ENCODE results near the gene GPALPP1. TPM values are rescaled to one million over a fixed set of nuclear protein-coding genes. Genes with fewer than 3 reads are reported as not detected.

Gene GPALPP1
- total RNA-seq, 1 experiment from 2014 or later = 36.2 TPM

DNA sequence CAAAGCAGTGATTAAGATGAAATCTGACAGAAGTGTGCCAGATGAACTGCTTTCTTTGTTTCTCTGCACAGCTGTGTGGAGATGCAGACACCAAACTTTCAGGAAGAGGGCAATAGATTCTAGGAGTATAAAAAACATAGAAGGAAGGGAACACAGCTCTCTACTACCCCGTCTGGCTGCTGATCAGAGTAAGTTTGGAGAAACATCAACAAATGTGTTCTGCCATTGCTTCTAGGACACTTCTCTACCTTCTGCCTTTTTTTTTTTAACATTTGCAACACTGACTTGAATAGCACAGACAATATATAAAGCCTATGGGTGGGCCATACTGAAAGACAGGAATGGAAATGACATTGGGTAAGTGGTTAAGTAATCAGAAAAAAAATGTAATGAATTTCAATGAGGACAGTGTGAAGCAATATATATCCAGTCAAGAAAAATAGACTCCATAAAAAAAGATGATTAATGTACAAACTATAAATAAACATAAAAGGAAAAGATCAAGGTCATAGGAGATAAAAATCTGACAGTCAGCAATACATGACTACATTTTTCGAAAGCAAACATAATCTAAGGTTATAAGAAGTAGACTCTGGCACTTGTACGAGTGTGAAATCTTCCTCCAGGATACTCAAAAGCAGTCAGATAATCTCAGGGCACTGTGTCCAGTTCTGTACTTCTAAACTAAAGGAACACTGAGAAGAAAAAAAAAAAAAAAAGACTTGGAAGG, 21.5 kb upstream of the GPALPP1 start:
- H3K9me2 ChIP-seq (replicated peaks; ENCODE audit: insufficient read depth, low read length) = no peaks in the 10 kb centered on the region
- no peak overlapping the region for H3K27ac ChIP-seq (ENCODE audit: low read length)

DNA sequence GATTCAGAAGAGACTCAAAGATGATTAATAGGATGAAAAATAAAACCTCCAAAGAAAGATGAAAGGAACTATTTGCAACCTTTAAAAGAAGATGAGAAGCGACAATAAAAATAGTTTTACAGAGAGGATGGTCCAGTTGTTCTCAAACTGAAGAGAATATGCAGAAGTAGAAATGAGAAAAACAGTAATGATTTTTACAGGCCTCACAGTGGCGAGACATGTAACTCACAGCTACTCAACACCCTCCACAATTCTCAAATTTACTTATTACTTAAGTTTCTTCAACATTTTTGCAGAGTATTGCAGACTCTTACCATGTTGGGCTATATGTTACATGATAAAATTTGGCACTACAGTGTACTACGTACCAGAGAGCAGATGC, 20.9 kb upstream of the GPALPP1 start:
- peaks cover 52% of the 10 kb centered on the region for H3K36me3 ChIP-seq (ENCODE audit: insufficient read depth, low read length)
- no peaks in the 10 kb centered on the region for H3K27me3 ChIP-seq (ENCODE audit: low read length)
- H3K9me2 ChIP-seq (replicated peaks; ENCODE audit: insufficient read depth, low read length) = no peaks in the 10 kb centered on the region
- peaks cover 47% of the 10 kb centered on the region for H3K79me2 ChIP-seq (ENCODE audit: low read length)
- H3K27ac ChIP-seq (ENCODE audit: low read length) = no peak overlapping the region
- no peaks in the 10 kb centered on the region for H4K20me1 ChIP-seq (ENCODE audit: insufficient read depth, low read depth, low read length)
- no peak overlapping the region for H3K4me2 ChIP-seq (ENCODE audit: low read depth, low read length, poor library complexity, severe bottlenecking)
- H2AFZ ChIP-seq (ENCODE audit: low read length) = no peak overlapping the region
- peaks cover 4% of the 10 kb centered on the region; the same call in 1 of the 2 replicates for H3K9me3 ChIP-seq (ENCODE audit: low read length)
- no peak overlapping the region for H3K9ac ChIP-seq (ENCODE audit: low read length)
- peaks cover 19% of the 10 kb centered on the region for H3K4me1 ChIP-seq (ENCODE audit: low read length)
- no peak overlapping the region for H3K4me3 ChIP-seq (ENCODE audit: low read length)
- no peak for DNase-seq

More for the DNA sequence above, 21.5 kb upstream of the GPALPP1 start:
- H3K79me2 ChIP-seq (ENCODE audit: low read length) = peaks cover 43% of the 10 kb centered on the region
- H3K9ac ChIP-seq (ENCODE audit: low read length) = no peak overlapping the region
- peaks cover 16% of the 10 kb centered on the region for H3K4me1 ChIP-seq (ENCODE audit: low read length)
- no peaks in the 10 kb centered on the region for H3K27me3 ChIP-seq (ENCODE audit: low read length)
- DNase-seq = no peak
- no peaks in the 10 kb centered on the region for H4K20me1 ChIP-seq (ENCODE audit: insufficient read depth, low read depth, low read length)
- H3K4me3 ChIP-seq (ENCODE audit: low read length) = no peak overlapping the region
- H3K9me3 ChIP-seq (ENCODE audit: low read length) = peaks cover 8% of the 10 kb centered on the region; the same call in 1 of the 2 replicates
- no peak overlapping the region for H2AFZ ChIP-seq (ENCODE audit: low read length)
- H3K36me3 ChIP-seq (ENCODE audit: insufficient read depth, low read length) = peaks cover 55% of the 10 kb centered on the region
- no peak overlapping the region for H3K4me2 ChIP-seq (ENCODE audit: low read depth, low read length, poor library complexity, severe bottlenecking)

DNA sequence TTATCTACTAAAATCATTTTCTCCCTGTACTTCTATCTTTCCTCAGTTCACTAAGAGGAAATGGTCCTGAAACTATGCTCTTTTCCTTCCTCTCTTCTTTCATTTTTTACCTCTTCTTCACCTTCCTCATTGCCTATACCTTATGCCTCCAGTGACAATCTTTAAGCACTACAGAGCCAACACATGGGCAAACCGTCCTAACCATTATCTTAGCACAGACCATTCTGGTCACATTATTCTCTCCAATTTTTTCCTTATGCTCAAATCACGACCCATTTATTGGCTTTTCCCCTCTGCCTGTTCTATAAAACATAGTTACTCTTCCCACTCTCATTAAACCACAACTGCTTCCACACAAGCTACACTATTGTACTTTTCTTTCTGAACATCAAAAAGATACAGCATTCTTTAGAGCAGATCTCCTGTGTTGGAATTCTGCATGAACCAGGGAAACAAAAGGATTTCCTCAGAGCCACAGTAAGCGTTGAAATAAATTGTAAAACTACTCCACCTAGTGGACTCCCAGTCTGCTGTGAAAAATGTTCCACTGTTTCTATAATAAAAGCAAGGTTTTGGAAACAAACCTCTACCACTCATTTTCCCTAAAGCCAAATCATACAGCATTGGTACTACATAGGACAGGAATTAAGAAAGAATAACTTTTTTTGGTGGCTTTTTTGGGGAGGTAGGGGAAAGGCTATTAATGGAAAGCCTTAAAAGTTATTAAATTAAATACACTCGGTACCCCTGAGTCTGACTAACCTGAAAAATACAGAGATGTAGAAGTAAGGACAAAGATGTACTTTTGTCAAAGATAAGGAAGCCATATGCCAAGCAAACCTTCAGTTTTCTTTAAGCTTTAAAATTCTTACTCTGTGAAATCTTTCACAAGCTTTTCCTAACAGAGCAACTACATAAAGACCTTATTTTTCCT, 19.5 kb upstream of the GPALPP1 start:
- Histone ChIP-seq H4K20me1 (ENCODE audit: insufficient read depth, low read depth, low read length) (no peaks in the 10 kb centered on the region), H3K27me3 (ENCODE audit: low read length) (no peaks in the 10 kb centered on the region), H2AFZ (ENCODE audit: low read length) (no peak overlapping the region), H3K9me2 (replicated peaks; ENCODE audit: insufficient read depth, low read length) (no peaks in the 10 kb centered on the region), H3K4me2 (ENCODE audit: low read depth, low read length, poor library complexity, severe bottlenecking) (no peak overlapping the region), H3K79me2 (ENCODE audit: low read length) (peaks cover 55% of the 10 kb centered on the region), H3K27ac (ENCODE audit: low read length) (no peak overlapping the region), H3K36me3 (ENCODE audit: insufficient read depth, low read length) (peaks cover 46% of the 10 kb centered on the region), H3K4me1 (ENCODE audit: low read length) (peaks cover 32% of the 10 kb centered on the region), H3K9me3 (ENCODE audit: low read length) (no peaks in the 10 kb centered on the region), H3K9ac (ENCODE audit: low read length) (no peak overlapping the region), H3K4me3 (ENCODE audit: low read length) (no peak overlapping the region)
- DNase-seq = peak; percentile 62

DNA sequence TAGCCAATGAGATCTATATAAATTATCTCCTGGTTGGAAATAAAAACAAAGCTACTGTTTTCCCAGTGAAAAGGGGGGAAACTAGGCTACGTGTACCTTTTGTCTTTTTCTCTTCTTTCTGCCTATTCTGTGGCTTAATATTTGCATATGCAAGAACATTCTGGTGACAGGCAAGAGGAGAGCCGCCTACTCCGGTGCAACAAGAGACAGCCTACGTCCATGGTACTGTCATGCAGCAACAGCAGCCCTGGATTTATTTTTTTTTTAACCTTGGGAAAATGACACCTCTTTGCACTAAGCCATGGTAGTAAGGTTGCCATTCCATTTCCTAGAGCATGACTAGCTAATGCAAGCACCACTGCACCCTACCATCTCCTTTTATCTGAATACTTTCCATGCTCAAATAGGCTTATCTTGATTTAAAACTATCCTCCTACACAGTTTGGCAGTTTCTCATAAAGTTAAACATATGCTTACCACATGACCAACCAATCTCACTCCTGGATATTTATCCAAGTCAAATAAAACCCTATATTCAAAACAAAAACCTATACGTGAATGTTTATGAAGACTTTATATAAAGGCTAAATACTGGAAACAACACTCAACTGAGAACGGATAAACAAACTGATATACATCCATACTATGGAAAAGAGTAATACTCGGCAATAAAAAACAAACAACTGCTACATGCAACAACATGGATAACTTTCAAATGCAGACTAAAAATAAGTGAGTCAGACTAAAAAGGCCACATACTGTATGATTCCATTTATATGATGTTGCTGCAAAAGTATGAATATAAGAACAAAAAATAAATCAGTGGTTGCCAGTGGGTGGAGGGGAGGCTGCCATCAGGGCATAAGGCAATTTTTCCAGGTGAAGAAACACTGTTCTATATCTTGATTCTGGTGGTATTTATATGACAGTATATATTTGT, 17.4 kb upstream of the GPALPP1 start:
- H4K20me1 ChIP-seq (ENCODE audit: insufficient read depth, low read depth, low read length) = no peaks in the 10 kb centered on the region
- no peak overlapping the region for H2AFZ ChIP-seq (ENCODE audit: low read length)
- no peak overlapping the region for H3K27ac ChIP-seq (ENCODE audit: low read length)
- H3K79me2 ChIP-seq (ENCODE audit: low read length) = peaks cover 62% of the 10 kb centered on the region
- H3K4me2 ChIP-seq (ENCODE audit: low read depth, low read length, poor library complexity, severe bottlenecking) = no peak overlapping the region
- DNase-seq = no peak
- no peaks in the 10 kb centered on the region for H3K9me2 ChIP-seq (replicated peaks; ENCODE audit: insufficient read depth, low read length)
- H3K9ac ChIP-seq (ENCODE audit: low read length) = no peak overlapping the region
- H3K9me3 ChIP-seq (ENCODE audit: low read length) = no peaks in the 10 kb centered on the region
- peaks cover 40% of the 10 kb centered on the region for H3K36me3 ChIP-seq (ENCODE audit: insufficient read depth, low read length)
- H3K4me1 ChIP-seq (ENCODE audit: low read length) = peaks cover 32% of the 10 kb centered on the region
- no peaks in the 10 kb centered on the region for H3K27me3 ChIP-seq (ENCODE audit: low read length)
- H3K4me3 ChIP-seq (ENCODE audit: low read length) = no peak overlapping the region

DNA sequence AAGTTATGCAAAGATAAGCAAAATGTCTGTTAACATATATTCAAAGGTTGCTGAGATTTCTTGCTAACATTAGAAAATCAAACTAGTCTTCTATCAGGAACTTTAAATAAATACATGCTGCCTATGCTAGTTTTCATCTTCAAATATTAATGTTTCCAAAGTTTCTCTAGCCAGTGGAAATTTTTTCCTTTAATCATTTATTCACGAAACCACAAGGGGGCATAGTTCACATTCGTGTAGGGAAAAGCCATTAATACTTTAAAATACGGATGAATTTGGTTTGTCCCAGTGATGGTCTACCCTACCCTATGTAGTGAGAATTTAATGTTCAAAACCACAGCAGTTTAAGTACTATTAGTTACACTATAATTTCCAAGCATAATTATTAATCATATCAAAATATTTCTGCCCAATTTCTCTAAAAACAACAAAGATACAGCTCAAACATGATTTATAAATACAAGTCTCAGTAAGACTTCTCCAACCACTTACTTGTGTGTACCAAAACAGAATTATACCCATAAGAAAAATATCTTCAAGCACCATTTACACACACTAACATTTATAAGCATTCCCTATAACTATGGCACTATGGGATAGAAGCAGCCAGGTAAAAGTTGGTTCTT, 16.3 kb upstream of the GPALPP1 start:
- Histone ChIP-seq H4K20me1 (ENCODE audit: insufficient read depth, low read depth, low read length) (no peaks in the 10 kb centered on the region), H3K4me2 (ENCODE audit: low read depth, low read length, poor library complexity, severe bottlenecking) (no peak overlapping the region), H3K27me3 (ENCODE audit: low read length) (no peaks in the 10 kb centered on the region), H2AFZ (ENCODE audit: low read length) (no peak overlapping the region), H3K9ac (ENCODE audit: low read length) (no peak overlapping the region), H3K27ac (ENCODE audit: low read length) (no peak overlapping the region), H3K4me3 (ENCODE audit: low read length) (no peak overlapping the region), H3K79me2 (ENCODE audit: low read length) (peaks cover 55% of the 10 kb centered on the region), H3K9me3 (ENCODE audit: low read length) (no peaks in the 10 kb centered on the region), H3K9me2 (replicated peaks; ENCODE audit: insufficient read depth, low read length) (no peaks in the 10 kb centered on the region), H3K4me1 (ENCODE audit: low read length) (peaks cover 32% of the 10 kb centered on the region), H3K36me3 (ENCODE audit: insufficient read depth, low read length) (peaks cover 38% of the 10 kb centered on the region)
- DNase-seq = no peak

DNA sequence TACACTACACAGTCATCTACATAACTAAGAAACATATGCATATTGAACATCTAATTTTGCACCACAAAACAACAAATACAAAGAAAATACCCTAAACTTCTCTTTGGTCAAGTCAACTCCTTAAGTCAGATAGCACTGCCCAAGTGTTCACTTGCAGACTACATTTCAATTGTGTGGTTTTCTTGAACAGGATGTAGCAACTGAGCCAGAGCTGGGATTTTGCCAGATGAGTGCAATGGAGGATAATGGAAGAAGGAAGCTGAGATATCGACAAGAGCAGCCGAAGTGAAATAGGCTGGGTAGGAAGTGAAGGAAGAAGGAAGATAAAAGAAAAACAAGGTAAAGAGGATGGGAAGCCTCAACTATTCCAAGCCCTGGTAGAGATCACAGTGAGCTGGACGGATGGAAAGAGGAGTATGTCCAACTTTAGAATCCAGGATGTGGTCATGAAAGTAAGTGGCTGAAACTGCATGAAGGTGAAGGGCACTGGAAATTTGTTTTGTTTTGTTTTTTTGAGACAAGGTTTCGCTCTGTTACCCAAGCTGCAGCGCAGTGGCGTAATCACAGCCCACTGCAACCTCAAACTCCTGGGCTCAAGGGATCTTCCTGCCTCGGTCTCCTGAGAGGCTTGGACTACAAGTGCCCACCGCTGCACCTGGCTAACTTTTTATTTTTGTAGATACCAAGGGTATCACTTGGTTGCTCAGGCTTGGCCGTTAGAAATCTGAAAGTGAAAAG, 15.1 kb upstream of the GPALPP1 start:
- Histone ChIP-seq H3K9ac (ENCODE audit: low read length) (no peak overlapping the region), H3K36me3 (ENCODE audit: insufficient read depth, low read length) (peaks cover 31% of the 10 kb centered on the region), H3K9me2 (replicated peaks; ENCODE audit: insufficient read depth, low read length) (no peaks in the 10 kb centered on the region), H3K4me2 (ENCODE audit: low read depth, low read length, poor library complexity, severe bottlenecking) (no peak overlapping the region), H3K4me3 (ENCODE audit: low read length) (no peak overlapping the region), H3K27me3 (ENCODE audit: low read length) (no peaks in the 10 kb centered on the region), H3K79me2 (ENCODE audit: low read length) (peaks cover 52% of the 10 kb centered on the region), H3K27ac (ENCODE audit: low read length) (no peak overlapping the region), H4K20me1 (ENCODE audit: insufficient read depth, low read depth, low read length) (no peaks in the 10 kb centered on the region), H3K9me3 (ENCODE audit: low read length) (no peaks in the 10 kb centered on the region), H2AFZ (ENCODE audit: low read length) (no peak overlapping the region), H3K4me1 (ENCODE audit: low read length) (peaks cover 32% of the 10 kb centered on the region)
- no peak for DNase-seq

DNA sequence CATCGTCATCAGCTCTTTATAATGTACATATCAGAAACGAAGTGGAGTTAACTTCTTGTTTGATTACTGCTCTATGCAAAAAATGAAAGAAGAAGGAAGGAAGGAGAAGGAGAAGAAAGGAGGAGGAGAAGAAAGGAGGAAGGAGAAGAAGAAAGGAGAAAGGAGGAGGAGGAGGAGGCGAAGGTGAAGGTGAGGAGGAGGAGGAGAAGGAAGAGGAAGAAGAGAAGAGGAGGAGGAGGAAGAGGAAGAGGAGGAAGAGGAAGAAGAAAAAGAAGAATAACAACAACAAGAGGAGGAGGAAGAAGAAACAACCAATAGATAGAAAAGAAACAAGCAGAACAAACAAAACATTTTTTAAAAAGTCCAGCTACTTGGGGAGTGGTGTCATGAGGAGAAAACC, 13.1 kb upstream of the GPALPP1 start:
- no peak overlapping the region for H3K9ac ChIP-seq (ENCODE audit: low read length)
- H3K27ac ChIP-seq (ENCODE audit: low read length) = no peak overlapping the region
- H2AFZ ChIP-seq (ENCODE audit: low read length) = no peak overlapping the region
- H3K27me3 ChIP-seq (ENCODE audit: low read length) = no peaks in the 10 kb centered on the region
- no peak for DNase-seq
- H3K36me3 ChIP-seq (ENCODE audit: insufficient read depth, low read length) = peaks cover 46% of the 10 kb centered on the region
- H3K9me2 ChIP-seq (replicated peaks; ENCODE audit: insufficient read depth, low read length) = no peaks in the 10 kb centered on the region
- H3K4me3 ChIP-seq (ENCODE audit: low read length) = no peak overlapping the region
- H4K20me1 ChIP-seq (ENCODE audit: insufficient read depth, low read depth, low read length) = no peaks in the 10 kb centered on the region
- peaks cover 32% of the 10 kb centered on the region for H3K4me1 ChIP-seq (ENCODE audit: low read length)
- H3K79me2 ChIP-seq (ENCODE audit: low read length) = peaks cover 48% of the 10 kb centered on the region
- H3K4me2 ChIP-seq (ENCODE audit: low read depth, low read length, poor library complexity, severe bottlenecking) = no peak overlapping the region
- H3K9me3 ChIP-seq (ENCODE audit: low read length) = no peaks in the 10 kb centered on the region
